GM18520 (cell line): ENCODE results near the gene TMEM163.
"Not testable (repeated sequence)": the region's sequence is repeated elsewhere in the genome, so short reads cannot be mapped to it uniquely, and the experiment has no call there.

Experiments
- ATAC-seq: cut with Tn5 transposase; IDR thresholded peaks from one replicate; pipeline ENCODE4 v1.9.1; 2021; ENCODE audit not compliant: unreplicated experiment

TMEM163 gene

GRCh38 chr2:134499307-134499926 is 219.4 kb downstream of the TMEM163 start:
- ATAC-seq, result no peak

GRCh38 chr2:134498654-134499053 is 220.1 kb downstream of the TMEM163 start:
- ATAC-seq, result no peak

GRCh38 chr2:134493797-134494196 is 225.0 kb downstream of the TMEM163 start:
- ATAC-seq, result no peak

- no peak for ATAC-seq
These were observed 226.9 kb downstream of the TMEM163 start for GRCh38 chr2:134491771-134492441.

GRCh38 chr2:134491022-134491421 is 227.8 kb downstream of the TMEM163 start:
- ATAC-seq, result no peak

- ATAC-seq, result no peak
These were observed 228.2 kb downstream of the TMEM163 start for GRCh38 chr2:134490559-134490958.

- no peak for ATAC-seq
These were observed 228.9 kb downstream of the TMEM163 start for GRCh38 chr2:134489732-134490384.

GRCh38 chr2:134482766-134483340 is 235.9 kb downstream of the TMEM163 start:
- no peak for ATAC-seq

GRCh38 chr2:134482131-134482723 is 236.6 kb downstream of the TMEM163 start:
- no peak for ATAC-seq

GRCh38 chr2:134479696-134480330 is 239.0 kb downstream of the TMEM163 start:
- no peak for ATAC-seq

GRCh38 chr2:134476982-134477381 is 241.8 kb downstream of the TMEM163 start:
- not testable (repeated sequence) for ATAC-seq

GRCh38 chr2:134470561-134471168 is 248.1 kb downstream of the TMEM163 start:
- no peak for ATAC-seq

GRCh38 chr2:134469516-134470115 is 249.2 kb downstream of the TMEM163 start:
- ATAC-seq, result no peak

GRCh38 chr2:134468776-134469175 is 250.0 kb downstream of the TMEM163 start:
- ATAC-seq, result no peak

- ATAC-seq, result no peak
These were observed 250.6 kb downstream of the TMEM163 start for GRCh38 chr2:134468164-134468563.

- ATAC-seq, result no peak
These were observed 252.7 kb downstream of the TMEM163 start for GRCh38 chr2:134466141-134466540.

- no peak for ATAC-seq
These were observed 253.3 kb downstream of the TMEM163 start for GRCh38 chr2:134465228-134466105.

- ATAC-seq, result no peak
These were observed 255.1 kb downstream of the TMEM163 start for GRCh38 chr2:134463699-134464022.
